Keratinocyte (primary cell): Measurements from ENCODE around the gene RIN3. TPM values are rescaled to one million over a fixed set of nuclear protein-coding genes. Genes with fewer than 3 reads are reported as not detected.

ENCODE experiments used
- DNase-seq: peaks from one replicate; pipeline ENCODE4 v3.0.0-alpha.2; 2011; ENCODE audit warnings: low read depth, missing footprints, low spot score
- FAIRE-seq: peaks from 2 replicates; lab custom pipeline; 2011; peaks lifted over from hg19 to GRCh38; lab: Jason Lieb, UNC
- H2AFZ ChIP-seq: 2 replicates; pipeline ENCODE4 v1.6.0; 2012; ENCODE audit warnings: low read length, control low read depth, inconsistent platforms; ENCODE audit not compliant: control insufficient read depth
- H3K27ac ChIP-seq: 2 replicates; pipeline ENCODE4 v1.5.1; 2011; ENCODE audit warnings: low read length; ENCODE audit not compliant: control insufficient read depth, insufficient read depth
- H3K27me3 ChIP-seq: 3 replicates; pipeline ENCODE4 v1.6.0; 2011; ENCODE audit warnings: low read length; ENCODE audit not compliant: control insufficient read depth, insufficient read depth; ENCODE audit errors: extremely low read depth
- H3K36me3 ChIP-seq, 2 experiments: 2 replicates in 1 of 2; 3 replicates in 1 of 2; pipeline ENCODE4 v1.5.1; 2011; ENCODE audit warnings: low read length in 2 of 2, mild to moderate bottlenecking in 1 of 2; ENCODE audit not compliant: control insufficient read depth in 2 of 2, insufficient read depth in 2 of 2; ENCODE audit errors: extremely low read depth in 1 of 2
- H3K4me1 ChIP-seq: 3 replicates; pipeline ENCODE4 v1.5.1; 2011; ENCODE audit warnings: low read length; ENCODE audit not compliant: control insufficient read depth, insufficient read depth; ENCODE audit errors: extremely low read depth
- H3K4me2 ChIP-seq: 3 replicates; pipeline ENCODE4 v1.6.0; 2011; ENCODE audit warnings: low read depth, low read length; ENCODE audit not compliant: control insufficient read depth, insufficient read depth; ENCODE audit errors: extremely low read depth
- H3K4me3 ChIP-seq, 3 experiments: fragments of 200-600 bp in 1 of 3; sonication (generic) in 1 of 3; 2 replicates in 2 of 3; 3 replicates in 1 of 3; pipeline ENCODE4 v1.5.1; 2011 to 2016; ENCODE audit warnings: low read length in 3 of 3, mild to moderate bottlenecking in 3 of 3, control low read depth in 2 of 3, inconsistent platforms in 1 of 3, low read depth in 1 of 3, mixed read lengths in 1 of 3, mixed run types in 1 of 3, moderate library complexity in 1 of 3; ENCODE audit not compliant: control insufficient read depth in 2 of 3, insufficient read depth in 2 of 3; ENCODE audit errors: extremely low read depth in 1 of 3
- H3K79me2 ChIP-seq: 2 replicates; pipeline ENCODE4 v1.6.0; 2012; ENCODE audit warnings: low read length; ENCODE audit not compliant: control insufficient read depth, insufficient read depth
- H3K9ac ChIP-seq: 3 replicates; pipeline ENCODE4 v1.6.0; 2011; ENCODE audit warnings: low read length; ENCODE audit not compliant: control insufficient read depth, insufficient read depth; ENCODE audit errors: extremely low read depth
- H3K9me1 ChIP-seq: 3 replicates; pipeline ENCODE4 v1.6.0; 2011; ENCODE audit warnings: low read length; ENCODE audit not compliant: control insufficient read depth, insufficient read depth; ENCODE audit errors: extremely low read depth
- H3K9me3 ChIP-seq: 2 replicates; pipeline ENCODE4 v1.5.1; 2012; ENCODE audit warnings: low read depth, low read length; ENCODE audit not compliant: control insufficient read depth
- H4K20me1 ChIP-seq: 3 replicates; pipeline ENCODE4 v1.6.0; 2011; ENCODE audit warnings: low read length; ENCODE audit not compliant: control insufficient read depth, insufficient read depth; ENCODE audit errors: extremely low read depth
- CTCF ChIP-seq, 3 experiments: IDR thresholded peaks in 1 of 3; conservative IDR thresholded peaks in 1 of 3; optimal IDR thresholded peaks in 1 of 3; 2 replicates in 2 of 3; 3 replicates in 1 of 3; pipeline versions ENCODE3 to v1.5.1; 2011; ENCODE audit warnings: low read length in 3 of 3, mild to moderate bottlenecking in 3 of 3, moderate library complexity in 2 of 3, control low read depth in 1 of 3, inconsistent platforms in 1 of 3; ENCODE audit not compliant: insufficient read depth in 2 of 3; ENCODE audit errors: extremely low read depth in 1 of 3
- EZH2 ChIP-seq: IDR thresholded peaks from one replicate; pipeline ENCODE4 v1.6.1; 2012; ENCODE audit warnings: inconsistent platforms, mild to moderate bottlenecking, low read length, moderate library complexity
- dilution Hi-C: fragments of 300-500 bp; cut with MboI; formaldehyde crosslinking; loops from one replicate; pipeline ENCODE4 v1.7.0; 2020; ENCODE audit warnings: low sequenced_read_pairs; ENCODE audit not compliant: extremely low pct_ligation_motif_present
- polyA plus RNA-seq, 5 experiments: library from polyadenylated mRNA; depleted of rRNA in 3 of 5; stranded (reverse) in 3 of 5; stranded (forward) in 1 of 5; unstranded in 1 of 5; fragments of >200 nt; gene quantifications; 1 replicate in 1 of 5; 2 replicates in 3 of 5; 3 replicates in 1 of 5; pipeline versions ENCODE4 v1.2.1 to v1.2.3, GENCODE V29; 2011 to 2012; ENCODE audit warnings: missing spikeins in 2 of 5, low read depth in 1 of 5, low replicate concordance in 1 of 5

RIN3 gene
- polyA plus RNA-seq, 1 donor (not counting 4 experiments of a cell fraction or from before 2014, with no cell fraction given) = 1.2 TPM

- no peaks in the 10 kb centered on the region for H4K20me1 ChIP-seq
- no peaks in the 10 kb centered on the region for H3K27me3 ChIP-seq
- H3K9ac ChIP-seq = no peak overlapping the region
- no peaks in the 10 kb centered on the region for H3K9me1 ChIP-seq
- H3K27ac ChIP-seq = no peak overlapping the region
- H3K36me3 ChIP-seq = peaks cover 0 to 3% of the 10 kb centered on the region in 2 experiments
- H3K9me3 ChIP-seq = no peaks in the 10 kb centered on the region
- no peak overlapping the region for H3K4me2 ChIP-seq
- no peak overlapping the region for H3K4me3 ChIP-seq
- TF ChIP-seq EZH2 (no peak), CTCF (optimal IDR thresholded peaks at IDR 0.05 in 1 of 3, IDR thresholded peaks at IDR 0.05 in 1 of 3, conservative IDR thresholded peaks at IDR 0.05 in 1 of 3; ENCODE audit: extremely low read depth in 1 of 3, insufficient read depth in 2 of 3, low read length in 3 of 3) (no peak)
- DNase-seq (no peak), FAIRE-seq (no peak)
- dilution Hi-C loops = no loop called here
- H3K79me2 ChIP-seq = no peaks in the 10 kb centered on the region
- peaks cover 3% of the 10 kb centered on the region for H3K4me1 ChIP-seq
- H2AFZ ChIP-seq = no peak overlapping the region
Observed at GRCh38 chr14:92607251-92607650, 93.7 kb downstream of the RIN3 start.

GRCh38 chr14:92607702-92608429 lies 94.3 kb downstream of the RIN3 start:
- DNase-seq (no peak), FAIRE-seq (no peak)
- H3K27me3 ChIP-seq = no peaks in the 10 kb centered on the region
- H3K4me2 ChIP-seq = no peak overlapping the region
- H3K4me1 ChIP-seq = peaks cover 3% of the 10 kb centered on the region
- no peak overlapping the region for H3K27ac ChIP-seq
- no peak overlapping the region for H3K4me3 ChIP-seq
- TF ChIP-seq CTCF (optimal IDR thresholded peaks at IDR 0.05 in 1 of 3, IDR thresholded peaks at IDR 0.05 in 1 of 3, conservative IDR thresholded peaks at IDR 0.05 in 1 of 3; ENCODE audit: extremely low read depth in 1 of 3, insufficient read depth in 2 of 3, low read length in 3 of 3) (no peak), EZH2 (no peak)
- H3K9me1 ChIP-seq = no peaks in the 10 kb centered on the region
- dilution Hi-C loops = no loop called here
- no peaks in the 10 kb centered on the region for H4K20me1 ChIP-seq
- no peaks in the 10 kb centered on the region for H3K79me2 ChIP-seq
- no peak overlapping the region for H2AFZ ChIP-seq
- peaks cover 0 to 3% of the 10 kb centered on the region in 2 experiments for H3K36me3 ChIP-seq
- no peaks in the 10 kb centered on the region for H3K9me3 ChIP-seq
- no peak overlapping the region for H3K9ac ChIP-seq
